ENCODE data around the gene HTATIP2.

DNA sequence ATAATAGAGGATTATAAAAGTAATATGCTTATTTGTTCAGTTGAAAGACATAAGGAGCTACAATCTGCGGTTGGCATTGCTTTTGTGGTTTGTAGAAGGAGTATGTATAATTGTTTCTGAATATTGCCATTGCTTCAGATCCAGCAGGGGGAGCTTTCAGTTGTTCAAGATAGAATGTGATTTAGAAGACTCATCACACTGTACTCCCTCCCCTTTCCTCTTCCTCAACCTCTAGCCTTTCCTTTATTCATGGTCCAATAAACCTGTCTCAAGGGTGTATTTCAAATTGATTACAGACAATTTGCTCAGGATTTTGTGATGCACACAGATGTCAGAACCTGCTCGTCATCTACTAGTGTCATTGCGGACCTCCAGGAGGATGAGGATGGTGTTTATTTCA is 33.8 kb downstream of the HTATIP2 start:
- TF ChIP-seq, protein P1, sequence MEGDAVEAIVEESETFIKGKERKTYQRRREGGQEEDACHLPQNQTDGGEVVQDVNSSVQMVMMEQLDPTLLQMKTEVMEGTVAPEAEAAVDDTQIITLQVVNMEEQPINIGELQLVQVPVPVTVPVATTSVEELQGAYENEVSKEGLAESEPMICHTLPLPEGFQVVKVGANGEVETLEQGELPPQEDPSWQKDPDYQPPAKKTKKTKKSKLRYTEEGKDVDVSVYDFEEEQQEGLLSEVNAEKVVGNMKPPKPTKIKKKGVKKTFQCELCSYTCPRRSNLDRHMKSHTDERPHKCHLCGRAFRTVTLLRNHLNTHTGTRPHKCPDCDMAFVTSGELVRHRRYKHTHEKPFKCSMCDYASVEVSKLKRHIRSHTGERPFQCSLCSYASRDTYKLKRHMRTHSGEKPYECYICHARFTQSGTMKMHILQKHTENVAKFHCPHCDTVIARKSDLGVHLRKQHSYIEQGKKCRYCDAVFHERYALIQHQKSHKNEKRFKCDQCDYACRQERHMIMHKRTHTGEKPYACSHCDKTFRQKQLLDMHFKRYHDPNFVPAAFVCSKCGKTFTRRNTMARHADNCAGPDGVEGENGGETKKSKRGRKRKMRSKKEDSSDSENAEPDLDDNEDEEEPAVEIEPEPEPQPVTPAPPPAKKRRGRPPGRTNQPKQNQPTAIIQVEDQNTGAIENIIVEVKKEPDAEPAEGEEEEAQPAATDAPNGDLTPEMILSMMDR (optimal IDR thresholded peaks at IDR 0.05 in 1 of 3, IDR thresholded peaks at IDR 0.05 in 1 of 3, conservative IDR thresholded peaks at IDR 0.05 in 1 of 3; ENCODE audit: extremely low read depth in 1 of 3, insufficient read depth in 2 of 3, low read length in 3 of 3): peak; percentile 17 to 62 (median 44)
- TF ChIP-seq EZH2 (IDR thresholded peaks at IDR 0.05; ENCODE audit: low read length): no peak
